Erythroblast (primary cell): ENCODE results near the gene LTC4S.

Experiments used
- DNase-seq, 2 experiments: peaks; one replicate each; lab custom pipeline; 2025; lab: John Stamatoyannopoulos, UW
- GATA1 ChIP-seq: IDR thresholded peaks from 2 replicates; pipeline ENCODE4 v1.6.1; 2011; ENCODE audit warnings: low read depth, mild to moderate bottlenecking, control low read depth, low read length, moderate library complexity
- POLR2A ChIP-seq: IDR thresholded peaks from 2 replicates; pipeline ENCODE4 v1.6.1; 2011; ENCODE audit warnings: mild to moderate bottlenecking, low read length

LTC4S gene

DNA sequence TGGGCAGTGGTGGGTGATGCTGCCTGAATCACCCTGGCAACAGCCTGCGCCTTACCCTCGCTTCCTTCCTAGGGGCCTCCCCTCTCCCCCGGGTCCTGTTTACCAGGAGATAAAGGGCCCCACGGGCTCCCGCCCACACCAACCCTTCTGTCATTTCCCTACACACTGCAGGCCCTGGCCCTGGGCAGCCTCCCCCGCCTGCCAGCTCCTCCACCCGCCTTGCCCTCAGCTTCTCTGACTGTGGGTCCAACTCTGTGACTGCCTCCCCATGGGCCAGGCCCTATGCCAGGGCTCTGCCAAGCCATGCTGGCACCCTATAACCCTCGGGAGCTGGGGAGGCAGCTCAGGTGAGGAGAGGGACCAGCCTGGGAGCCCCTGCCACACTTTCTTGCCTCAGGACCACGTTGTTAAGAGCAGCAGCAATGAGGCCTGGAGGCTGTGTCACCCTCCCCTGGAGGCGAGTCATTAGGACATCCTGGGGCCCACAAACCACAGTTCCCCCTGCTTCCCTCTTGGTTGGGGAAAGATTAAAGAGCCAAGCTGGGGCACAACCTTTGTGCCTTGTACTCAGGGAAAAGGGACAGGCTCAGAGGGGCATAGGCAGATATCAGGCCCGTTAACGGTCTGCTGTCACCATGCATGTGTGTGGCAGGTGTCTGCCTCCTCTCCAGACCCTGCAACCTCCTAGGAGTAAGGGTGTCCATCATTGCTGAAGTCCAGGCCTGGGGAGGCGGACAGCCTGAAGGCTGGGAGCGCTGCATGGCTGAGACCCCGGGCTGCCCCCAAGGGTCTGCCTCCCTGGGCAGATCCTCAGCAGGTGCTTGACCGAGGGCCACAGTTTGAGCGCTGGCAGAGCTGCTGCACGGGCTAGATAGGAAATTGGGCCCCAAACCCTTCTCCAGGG is 10.1 kb downstream of the LTC4S start:
- peak; percentile 65 to 75 for DNase-seq
- TF ChIP-seq GATA1 (no peak), POLR2A (peak; percentile 24)

DNA sequence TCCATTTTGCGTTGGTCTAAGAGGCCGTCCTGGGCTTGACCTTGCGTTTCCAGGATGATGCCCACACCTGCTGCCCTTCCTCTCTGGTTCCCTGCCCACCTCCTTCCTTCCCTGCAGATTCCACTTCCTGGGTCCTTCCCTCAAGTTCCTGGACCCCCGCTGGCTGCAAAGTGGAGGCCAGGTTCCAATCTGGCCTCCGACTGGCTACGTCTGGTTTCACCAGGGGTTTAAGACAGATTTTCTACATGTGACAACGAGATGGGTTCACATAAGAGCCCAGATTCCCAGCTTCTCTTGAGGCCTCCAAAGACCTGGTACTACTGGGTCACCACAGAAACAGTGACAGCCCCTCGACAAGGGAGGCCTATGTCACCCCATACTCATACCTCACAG is 10.8 kb downstream of the LTC4S start:
- DNase-seq: no peak
- TF ChIP-seq GATA1 (no peak), POLR2A (no peak)

DNA sequence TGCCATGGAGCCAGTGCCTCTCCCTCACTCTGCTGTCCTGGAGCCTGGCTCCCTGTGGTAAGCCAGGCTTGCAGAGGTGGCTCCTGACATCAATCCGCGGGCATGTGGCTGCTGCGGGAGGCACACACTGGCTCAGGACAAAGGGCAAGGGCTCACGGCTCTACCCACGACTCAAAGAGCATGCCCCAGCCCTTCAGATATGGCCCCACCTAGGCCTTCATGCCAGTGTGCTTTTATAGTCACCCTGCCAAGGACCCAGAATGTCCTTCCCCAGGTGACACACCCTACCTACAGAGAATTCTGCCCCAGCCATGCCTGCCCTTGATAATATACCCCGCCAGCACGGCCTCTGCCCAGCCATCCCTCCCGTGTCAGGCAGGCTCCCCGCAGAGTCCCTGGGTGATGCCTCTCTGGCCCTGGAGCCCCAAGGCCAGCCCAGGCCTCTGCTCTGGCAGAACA is 11.3 kb downstream of the LTC4S start:
- TF ChIP-seq POLR2A: peak; percentile 29
- no peak for TF ChIP-seq GATA1
- no peak for DNase-seq

DNA sequence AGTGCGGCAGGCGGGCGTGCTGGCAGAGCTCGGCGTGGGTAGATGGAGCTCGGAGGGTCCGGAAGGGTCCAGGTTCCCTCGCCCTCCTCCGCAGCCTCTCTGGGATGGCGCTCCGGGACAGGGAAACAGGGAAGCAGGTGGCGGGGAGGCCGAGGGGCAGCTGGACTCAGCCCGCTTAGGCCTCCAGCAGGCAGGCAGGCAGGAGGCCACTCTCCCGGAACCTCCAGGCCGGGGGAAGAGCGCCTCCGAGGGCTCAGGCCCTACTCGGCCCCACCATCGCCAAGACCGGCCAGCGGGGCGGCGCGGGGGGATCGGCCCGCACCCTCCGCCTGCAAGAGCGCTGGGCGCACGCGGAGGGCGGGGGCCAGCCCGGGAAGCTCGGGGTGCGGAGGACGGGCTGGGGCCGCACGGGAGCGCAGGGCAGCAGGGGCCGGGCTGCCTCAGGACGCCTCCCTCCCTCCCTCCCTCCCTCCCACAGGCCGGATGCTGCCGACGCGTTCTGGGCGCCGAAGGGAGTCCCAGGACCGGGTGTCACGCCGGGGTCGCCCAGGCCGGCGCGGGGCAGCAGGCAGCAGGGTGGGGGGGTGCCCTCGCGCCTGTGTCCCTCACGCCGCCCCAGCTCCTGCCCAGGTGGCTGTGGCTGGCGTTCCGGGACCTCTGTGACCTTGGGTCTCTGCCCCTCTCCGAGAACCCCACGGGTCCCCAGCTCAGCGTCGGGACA is 11.9 kb downstream of the LTC4S start:
- peak; percentile 66 to 72 for DNase-seq
- peak; percentile 14 for TF ChIP-seq POLR2A
- TF ChIP-seq GATA1: no peak

DNA sequence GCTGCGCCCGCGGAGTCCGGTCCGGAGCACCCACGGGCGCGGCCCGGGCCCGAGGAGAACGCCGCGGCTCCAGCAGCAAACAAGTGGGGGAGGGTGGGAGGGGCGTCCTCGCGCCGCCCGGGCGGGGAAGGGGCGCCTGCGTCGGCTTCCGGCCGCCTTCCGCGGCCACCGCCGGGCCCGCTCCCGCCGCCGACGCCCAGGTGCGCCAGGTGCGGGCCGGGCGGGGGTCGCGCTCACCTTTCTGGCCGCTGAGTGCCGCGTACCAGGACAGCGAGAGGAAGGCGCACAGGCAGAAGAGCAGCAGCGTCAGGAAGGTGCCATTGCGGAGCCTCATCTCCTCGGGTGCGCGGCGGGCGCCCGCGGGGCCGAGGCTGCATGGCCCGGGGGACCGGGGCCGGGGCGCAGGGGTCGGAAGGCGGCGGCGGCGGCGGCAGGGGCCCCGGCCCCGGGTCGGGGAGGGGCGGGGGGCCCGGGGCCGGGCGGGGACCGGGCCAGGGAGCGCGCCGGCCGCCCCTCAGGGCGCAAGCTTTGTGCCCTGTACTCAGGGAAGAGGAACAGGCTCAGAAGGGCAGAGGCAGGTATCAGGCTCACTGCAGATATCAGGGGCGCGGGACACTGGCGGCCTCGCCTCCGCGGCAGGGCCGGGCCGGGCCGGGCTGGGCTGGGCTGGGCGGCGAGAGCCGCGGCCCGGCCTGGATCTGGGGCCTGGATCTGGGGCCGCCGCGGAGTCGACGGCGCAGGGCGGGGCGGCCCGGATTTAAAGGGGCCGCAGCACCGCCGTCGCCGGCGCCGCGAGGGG is 12.7 kb downstream of the LTC4S start, which contains the start of gene MGAT4B:
Gene MGAT4B, minus strand, starts transcription at position 617 of the 799 bp plus-strand sequence. Its CDS starts 283 bp downstream, at position 334.
- peak; percentile 88 to 92 for DNase-seq
- TF ChIP-seq POLR2A: peak; percentile 20
- TF ChIP-seq GATA1: no peak

DNA sequence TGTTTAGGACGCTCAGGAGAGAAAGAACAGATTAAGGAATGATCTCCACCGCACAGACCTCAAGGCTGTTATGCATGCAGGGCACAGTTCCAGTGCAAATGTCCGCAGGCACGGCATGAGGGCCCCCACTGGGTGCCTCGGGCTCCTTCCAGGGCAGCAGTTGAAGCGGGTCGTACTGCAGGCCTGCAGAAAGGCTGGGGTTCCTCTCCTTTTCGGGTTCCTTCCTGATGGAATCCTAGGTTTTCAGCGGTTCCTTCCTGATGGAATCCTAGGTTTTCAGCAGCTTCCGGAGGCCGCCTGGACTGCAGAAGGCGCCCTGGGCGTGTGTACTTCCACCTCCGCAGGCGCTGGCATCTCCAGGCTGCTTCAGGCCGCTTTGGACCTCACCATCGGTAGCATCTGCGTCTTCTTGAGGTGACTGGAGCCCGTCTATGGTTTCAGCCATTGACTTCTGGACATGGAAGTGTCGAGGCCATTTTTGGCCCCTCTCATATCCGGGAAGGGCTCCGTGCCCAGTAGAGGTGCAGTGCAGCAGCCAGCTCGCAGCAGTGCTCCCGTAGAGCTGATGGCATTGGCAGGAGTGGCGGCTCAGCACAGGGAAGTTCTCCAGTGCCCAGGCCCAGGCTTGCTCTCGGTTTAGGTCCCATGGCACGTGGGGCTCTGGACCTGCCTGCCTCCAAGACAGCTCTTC is 18.5 kb downstream of the LTC4S start:
- TF ChIP-seq POLR2A (no peak), GATA1 (no peak)
- no peak for DNase-seq

DNA sequence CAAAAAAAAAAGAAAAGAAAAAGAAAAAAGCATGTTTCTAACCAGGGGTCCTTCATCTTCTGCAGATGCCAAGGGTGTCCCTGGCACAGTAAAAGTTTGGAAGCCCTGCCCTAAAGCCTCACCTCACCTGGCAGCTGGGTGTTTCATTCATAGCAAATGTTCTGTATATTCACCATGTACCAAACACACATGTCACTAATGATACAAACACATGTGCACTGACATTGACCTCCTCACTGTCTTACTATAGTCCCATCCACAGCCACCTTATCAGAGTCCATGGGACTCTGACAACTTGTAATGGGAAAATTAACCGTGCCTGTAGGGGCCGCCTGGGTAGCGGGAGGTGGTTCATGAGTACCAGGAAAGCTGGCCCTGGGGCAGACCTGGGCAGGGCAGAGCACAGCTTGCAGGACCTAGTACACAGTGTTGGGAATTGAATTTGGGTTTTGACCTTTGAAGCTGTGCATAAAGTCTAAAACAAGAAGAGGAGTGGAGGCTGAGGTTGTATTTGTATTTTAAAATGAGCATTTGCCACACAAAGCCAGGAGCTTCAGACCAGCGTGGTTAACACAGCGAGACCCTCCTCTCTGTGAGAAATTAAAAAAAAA is 19.3 kb downstream of the LTC4S start:
- TF ChIP-seq GATA1 (no peak), POLR2A (no peak)
- DNase-seq: no peak

GRCh38 chr5:179814090-179814489 is 20.3 kb downstream of the LTC4S start:
- no peak for DNase-seq
- TF ChIP-seq GATA1 (no peak), POLR2A (no peak)

DNA sequence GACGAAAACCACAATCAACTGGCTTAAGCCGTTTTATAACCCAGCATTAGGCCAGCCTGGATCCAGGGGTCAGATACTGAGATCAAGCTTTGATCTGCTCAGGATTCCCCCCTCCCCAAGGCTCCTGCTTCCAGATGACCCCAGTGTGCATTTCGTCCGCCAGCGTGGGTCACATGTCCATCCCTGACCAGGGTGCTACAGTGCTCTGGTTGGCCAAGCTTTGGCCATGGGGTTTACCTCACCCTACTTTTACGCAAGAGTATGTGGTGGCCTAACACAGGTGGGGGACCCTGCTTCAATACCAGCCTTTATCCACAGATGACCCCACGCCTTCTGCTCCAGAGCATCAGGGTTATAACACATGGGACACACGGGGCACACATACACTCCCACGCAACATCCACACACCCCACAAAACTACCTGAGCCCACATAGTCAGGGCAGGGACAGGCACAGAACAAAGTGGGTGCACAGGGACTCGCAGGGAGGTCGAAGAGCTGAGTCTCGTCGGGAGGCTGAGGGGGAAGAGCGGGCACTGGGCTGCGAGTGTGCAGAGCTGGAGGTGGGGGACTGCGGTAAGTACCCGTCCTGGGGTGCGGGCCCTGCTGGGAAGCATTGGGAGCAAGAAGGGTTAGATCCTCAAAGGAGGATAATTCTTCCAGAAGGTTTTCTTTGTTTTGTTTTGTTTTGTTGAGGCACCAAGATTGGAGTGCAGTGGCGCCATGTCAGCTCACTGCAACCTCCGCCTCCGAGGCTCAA is 21.9 kb downstream of the LTC4S start:
- TF ChIP-seq GATA1 (no peak), POLR2A (no peak)
- no peak for DNase-seq

DNA sequence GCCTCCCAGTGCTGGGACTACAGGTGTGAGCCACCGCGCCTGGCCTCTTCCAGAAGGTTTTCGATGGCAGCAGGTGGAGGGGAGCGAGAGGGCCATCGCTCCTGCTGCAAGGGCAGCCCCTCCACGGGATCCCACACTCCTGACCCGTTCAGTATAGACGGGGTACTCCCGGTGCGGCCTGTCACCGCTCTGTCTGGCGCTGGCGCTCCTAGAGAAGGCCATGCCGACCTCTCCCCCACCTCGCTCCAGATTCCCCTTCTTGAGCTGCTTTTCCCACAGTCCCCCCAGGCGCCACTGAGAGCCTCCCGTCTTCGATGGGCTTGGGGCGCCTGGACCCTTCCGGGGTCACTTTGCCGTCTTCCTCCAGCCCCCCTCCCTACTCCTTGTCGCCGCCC is 22.6 kb downstream of the LTC4S start:
- DNase-seq: no peak
- TF ChIP-seq GATA1 (no peak), POLR2A (no peak)

- peak; percentile 40 to 55 for DNase-seq
- no peak for TF ChIP-seq GATA1
- TF ChIP-seq POLR2A: no peak
These were observed 23.1 kb downstream of the LTC4S start for GRCh38 chr5:179816796-179817469.
